Peyer's patch (tissue), 4 donors: Measurements from ENCODE around the gene PIEZO2.

Source experiments
- POLR2A ChIP-seq, 2 donors: fragments of 450-650 bp; IDR thresholded peaks; one replicate each; pipeline ENCODE4 v1.5.1; 2017; ENCODE audit warnings: antibody characterized with exemption in 2 of 2, mild to moderate bottlenecking in 2 of 2, moderate library complexity in 2 of 2
- TF ChIP-seq, protein P1 (sequence below), 6 experiments: fragments of 450-650 bp in 4 of 6; fragments of 200-600 bp in 2 of 6; sonication (generic) in 1 of 6; IDR thresholded peaks; one replicate each; pipeline ENCODE4 v1.5.1; 2017 to 2019; ENCODE audit warnings: antibody characterized with exemption in 6 of 6, mild to moderate bottlenecking in 3 of 6, moderate library complexity in 1 of 6

GRCh38 chr18:11040359-11040758 lies 109.0 kb downstream of the PIEZO2 start:
- TF ChIP-seq, protein P1, sequence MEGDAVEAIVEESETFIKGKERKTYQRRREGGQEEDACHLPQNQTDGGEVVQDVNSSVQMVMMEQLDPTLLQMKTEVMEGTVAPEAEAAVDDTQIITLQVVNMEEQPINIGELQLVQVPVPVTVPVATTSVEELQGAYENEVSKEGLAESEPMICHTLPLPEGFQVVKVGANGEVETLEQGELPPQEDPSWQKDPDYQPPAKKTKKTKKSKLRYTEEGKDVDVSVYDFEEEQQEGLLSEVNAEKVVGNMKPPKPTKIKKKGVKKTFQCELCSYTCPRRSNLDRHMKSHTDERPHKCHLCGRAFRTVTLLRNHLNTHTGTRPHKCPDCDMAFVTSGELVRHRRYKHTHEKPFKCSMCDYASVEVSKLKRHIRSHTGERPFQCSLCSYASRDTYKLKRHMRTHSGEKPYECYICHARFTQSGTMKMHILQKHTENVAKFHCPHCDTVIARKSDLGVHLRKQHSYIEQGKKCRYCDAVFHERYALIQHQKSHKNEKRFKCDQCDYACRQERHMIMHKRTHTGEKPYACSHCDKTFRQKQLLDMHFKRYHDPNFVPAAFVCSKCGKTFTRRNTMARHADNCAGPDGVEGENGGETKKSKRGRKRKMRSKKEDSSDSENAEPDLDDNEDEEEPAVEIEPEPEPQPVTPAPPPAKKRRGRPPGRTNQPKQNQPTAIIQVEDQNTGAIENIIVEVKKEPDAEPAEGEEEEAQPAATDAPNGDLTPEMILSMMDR (IDR thresholded peaks at IDR 0.05) = no peak
- no peak for TF ChIP-seq POLR2A (IDR thresholded peaks at IDR 0.05)
